Ovary (tissue), 3 donors: ENCODE data around the gene SH3BP4.

Experiments used
- CTCF ChIP-seq, 3 donors: fragments of 450-650 bp in 2 of 3; fragments of 200-600 bp in 1 of 3; IDR thresholded peaks; one replicate each; pipeline versions ENCODE4 v1.5.1 to v1.8.0; 2016 to 2022; ENCODE audit warnings: antibody characterized with exemption in 3 of 3, mild to moderate bottlenecking in 1 of 3
- EP300 ChIP-seq: sonication (generic); formaldehyde crosslinking; IDR thresholded peaks from one replicate; pipeline ENCODE4 v1.6.1; 2017; ENCODE audit warnings: antibody characterized with exemption
- POLR2A ChIP-seq: fragments of 450-650 bp; IDR thresholded peaks from one replicate; pipeline ENCODE4 v1.6.1; 2017; ENCODE audit warnings: antibody characterized with exemption, mild to moderate bottlenecking, moderate library complexity
- donor health status: DM: no; HTN: no; CAD: no.

- no peak for TF ChIP-seq CTCF (IDR thresholded peaks at IDR 0.05)
- no peak for TF ChIP-seq POLR2A
- no peak for TF ChIP-seq EP300
These were observed 77.2 kb downstream of the SH3BP4 start for GRCh38 chr2:235029054-235029453.
